ENCODE measurements around the gene NBL1.

The NBL1 gene

GRCh38 chr1:19615438-19615837, 28.7 kb upstream of the NBL1 start:
- H3K4me3 ChIP-seq (ENCODE audit: low read length), result no peak overlapping the region
- no peak for DNase-seq (ENCODE audit: low read depth)
- no peak for TF ChIP-seq CTCF (conservative IDR thresholded peaks at IDR 0.05; ENCODE audit: low read depth, low read length)

- H3K4me3 ChIP-seq (ENCODE audit: low read length), result no peak overlapping the region
- no peak for DNase-seq (ENCODE audit: low read depth)
- TF ChIP-seq CTCF (conservative IDR thresholded peaks at IDR 0.05; ENCODE audit: low read depth, low read length), result no peak
Measured at GRCh38 chr1:19616489-19616888, 27.6 kb upstream of the NBL1 start.

- H3K4me3 ChIP-seq (ENCODE audit: low read length), result no peak overlapping the region
- DNase-seq (ENCODE audit: low read depth), result no peak
- no peak for TF ChIP-seq CTCF (conservative IDR thresholded peaks at IDR 0.05; ENCODE audit: low read depth, low read length)
Measured at GRCh38 chr1:19617376-19617775, 26.7 kb upstream of the NBL1 start.

- no peak for TF ChIP-seq CTCF (conservative IDR thresholded peaks at IDR 0.05; ENCODE audit: low read depth, low read length)
- no peak for DNase-seq (ENCODE audit: low read depth)
- no peak overlapping the region for H3K4me3 ChIP-seq (ENCODE audit: low read length)
Measured at GRCh38 chr1:19618428-19618827, 25.7 kb upstream of the NBL1 start.

GRCh38 chr1:19619697-19620384, 24.3 kb upstream of the NBL1 start:
- no peak for DNase-seq (ENCODE audit: low read depth)
- TF ChIP-seq CTCF (conservative IDR thresholded peaks at IDR 0.05; ENCODE audit: low read depth, low read length), result no peak

GRCh38 chr1:19620786-19621185, 23.3 kb upstream of the NBL1 start:
- no peak for DNase-seq (ENCODE audit: low read depth)
- no peak for TF ChIP-seq CTCF (conservative IDR thresholded peaks at IDR 0.05; ENCODE audit: low read depth, low read length)
- no peak overlapping the region for H3K4me3 ChIP-seq (ENCODE audit: low read length)

More at GRCh38 chr1:19619697-19620384, 24.3 kb upstream of the NBL1 start:
- H3K4me3 ChIP-seq (ENCODE audit: low read length), result no peak overlapping the region

GRCh38 chr1:19621274-19621950, 22.7 kb upstream of the NBL1 start:
- no peak overlapping the region for H3K4me3 ChIP-seq (ENCODE audit: low read length)
- no peak for TF ChIP-seq CTCF (conservative IDR thresholded peaks at IDR 0.05; ENCODE audit: low read depth, low read length)
- no peak for DNase-seq (ENCODE audit: low read depth)
